Endothelial cell of umbilical vein (primary cell): Measurements from ENCODE around the gene ELK3. TPM values are rescaled to one million over a fixed set of nuclear protein-coding genes. Genes with fewer than 3 reads are reported as not detected.

Experiments
- BruUV-seq: library from RNA; stranded (reverse); fragments of 400-500 nt; replicated peaks from 2 replicates; lab custom pipeline; 2021; lab: Mats Ljungman, UMichigan
- CTCF ChIA-PET: fragments of 300-600, 350-600 bp; sonication (Branson Sonifier 250); formaldehyde crosslinking; loops from one replicate; lab custom pipeline; 2021; ENCODE audit warnings: antibody characterized with exemption, inconsistent platforms; lab: Charles Lee
- POLR2A ChIA-PET: fragments of 300-600, 350-600 bp; sonication (Branson Sonifier 250); formaldehyde crosslinking; loops from one replicate; lab custom pipeline; 2021; ENCODE audit warnings: antibody characterized with exemption, inconsistent platforms; lab: Charles Lee
- DNase-seq: peaks from one replicate; pipeline ENCODE4 v3.0.0-alpha.2; 2011; ENCODE audit warnings: low read depth, low spot score
- FAIRE-seq: peaks from 2 replicates; lab custom pipeline; 2011; peaks lifted over from hg19 to GRCh38; lab: Jason Lieb, UNC
- H2AFZ ChIP-seq: 2 replicates; pipeline ENCODE4 v1.6.0; 2012; ENCODE audit warnings: low read depth, low read length, control low read depth, inconsistent platforms
- H3K27ac ChIP-seq: 2 replicates; pipeline ENCODE4 v1.5.1; 2011; ENCODE audit warnings: low read depth, mild to moderate bottlenecking, control low read depth, low read length, moderate library complexity; ENCODE audit not compliant: insufficient read depth
- H3K27me3 ChIP-seq, 2 experiments: 2 replicates each; pipeline versions ENCODE4 v1.6.0 to v1.6.1; 2011; ENCODE audit warnings: low read length in 2 of 2, mixed read lengths in 1 of 2; ENCODE audit not compliant: control insufficient read depth in 2 of 2, insufficient read depth in 2 of 2
- H3K36me3 ChIP-seq, 2 experiments: 2 replicates in 1 of 2; 3 replicates in 1 of 2; pipeline ENCODE4 v1.5.1; 2011; ENCODE audit warnings: low read length in 2 of 2, mild to moderate bottlenecking in 1 of 2, moderate library complexity in 1 of 2; ENCODE audit not compliant: control insufficient read depth in 2 of 2, insufficient read depth in 2 of 2; ENCODE audit errors: extremely low read depth in 1 of 2
- H3K4me1 ChIP-seq: 3 replicates; pipeline ENCODE4 v1.5.1; 2011; ENCODE audit warnings: mild to moderate bottlenecking, low read length; ENCODE audit not compliant: control insufficient read depth, insufficient read depth; ENCODE audit errors: extremely low read depth
- H3K4me2 ChIP-seq: 2 replicates; pipeline ENCODE4 v1.6.1; 2011; ENCODE audit warnings: low read length, control low read depth, mixed read lengths; ENCODE audit not compliant: insufficient read depth
- H3K4me3 ChIP-seq, 3 experiments: fragments of 200-600 bp in 1 of 3; sonication (generic), shearing (Covaris generic) in 1 of 3; replicated peaks in 1 of 3; 2 replicates each; pipeline ENCODE4 v1.5.1; 2011 to 2016; ENCODE audit warnings: control low read depth in 3 of 3, low read length in 3 of 3, mild to moderate bottlenecking in 2 of 3, inconsistent platforms in 1 of 3, low read depth in 1 of 3, moderate library complexity in 1 of 3; ENCODE audit not compliant: insufficient read depth in 1 of 3
- H3K79me2 ChIP-seq: 2 replicates; pipeline ENCODE4 v1.6.0; 2012; ENCODE audit warnings: low read length, inconsistent platforms; ENCODE audit not compliant: control insufficient read depth, insufficient read depth
- H3K9ac ChIP-seq: replicated peaks from 2 replicates; pipeline ENCODE3; 2011; ENCODE audit warnings: low read length, control low read depth; ENCODE audit not compliant: insufficient read depth; ENCODE audit errors: extremely low read depth
- H3K9me1 ChIP-seq: replicated peaks from 3 replicates; pipeline ENCODE4 v1.6.0; 2011; ENCODE audit warnings: mild to moderate bottlenecking, low read length; ENCODE audit not compliant: control insufficient read depth, insufficient read depth; ENCODE audit errors: extremely low read depth
- H3K9me3 ChIP-seq: replicated peaks from 2 replicates; pipeline ENCODE4 v1.5.1; 2012; ENCODE audit warnings: low read length, inconsistent platforms; ENCODE audit not compliant: control insufficient read depth, insufficient read depth
- H4K20me1 ChIP-seq: replicated peaks from 2 replicates; pipeline ENCODE3; 2011; ENCODE audit warnings: mild to moderate bottlenecking, low read length; ENCODE audit not compliant: control insufficient read depth, insufficient read depth; ENCODE audit errors: extremely low read depth
- CTCF ChIP-seq, 2 donors: IDR thresholded peaks; 1 replicate in 1 of 2; 2 replicates in 1 of 2; pipeline ENCODE4 v1.5.1; 2011; ENCODE audit warnings: low read length in 2 of 2, mild to moderate bottlenecking in 2 of 2, moderate library complexity in 2 of 2, control low read depth in 1 of 2, inconsistent platforms in 1 of 2, low read depth in 1 of 2; ENCODE audit not compliant: insufficient read depth in 1 of 2; ENCODE audit errors: extremely low read depth in 1 of 2
- EZH2 ChIP-seq: IDR thresholded peaks from 2 replicates; pipeline ENCODE4 v1.6.1; 2012; ENCODE audit warnings: borderline replicate concordance, low read depth, mild to moderate bottlenecking, moderate library complexity, low read length, inconsistent platforms; ENCODE audit not compliant: severe bottlenecking
- FOS ChIP-seq: IDR thresholded peaks from 2 replicates; pipeline ENCODE4 v1.6.1; 2011; ENCODE audit warnings: mild to moderate bottlenecking, low read length, moderate library complexity, borderline replicate concordance; ENCODE audit not compliant: insufficient read depth
- GATA2 ChIP-seq: IDR thresholded peaks from 2 replicates; pipeline ENCODE4 v1.7.0; 2011; ENCODE audit warnings: low read depth, mild to moderate bottlenecking, moderate library complexity, mixed read lengths, low read length; ENCODE audit not compliant: insufficient read length, insufficient read depth
- JUN ChIP-seq: IDR thresholded peaks from 2 replicates; pipeline ENCODE4 v1.6.1; 2011; ENCODE audit warnings: borderline replicate concordance, low read depth; ENCODE audit not compliant: insufficient read length, insufficient read depth
- MYC ChIP-seq: IDR thresholded peaks from one replicate; pipeline ENCODE4 v1.6.1; 2011; ENCODE audit warnings: mild to moderate bottlenecking, low read depth, low read length
- POLR2A ChIP-seq: IDR thresholded peaks from 2 replicates; pipeline ENCODE4 v1.6.1; 2012; ENCODE audit warnings: low read depth, mild to moderate bottlenecking, control low read depth, low read length
- POLR2AphosphoS5 ChIP-seq: IDR thresholded peaks from 2 replicates; pipeline ENCODE4 v1.6.1; 2012; ENCODE audit warnings: low read depth, mild to moderate bottlenecking, control low read depth, low read length, moderate library complexity; ENCODE audit not compliant: insufficient read depth
- dilution Hi-C: fragments of 300-500 bp; cut with MboI; formaldehyde crosslinking; loops from one replicate; pipeline ENCODE4 v1.15.0; 2019; ENCODE audit warnings: low sequenced_read_pairs; ENCODE audit not compliant: extremely low pct_ligation_motif_present
- intact Hi-C: fragments of 100-400 bp; cut with micrococcal nuclease; formaldehyde crosslinking; loops from one replicate; pipeline ENCODE4 v1.10.0; 2022
- polyA plus RNA-seq, 4 experiments: library from polyadenylated mRNA; depleted of rRNA in 3 of 4; stranded (reverse) in 3 of 4; unstranded in 1 of 4; fragments of >200 nt; gene quantifications; 2 replicates each; pipeline versions ENCODE4 v1.2.1 to v1.2.3, GENCODE V29; 2011 to 2012; ENCODE audit warnings: missing spikeins in 1 of 4
- total RNA-seq: library from RNA; stranded (reverse); gene quantifications from 2 replicates; pipeline ENCODE4 v1.2.3, GENCODE V29; 2021
- TF ChIP-seq, protein P1 (sequence below): IDR thresholded peaks from 2 replicates; pipeline ENCODE4 v1.6.1; 2011; ENCODE audit not compliant: insufficient read depth, insufficient read length

Gene ELK3
- total and polyA plus RNA-seq, 2 donors (not counting 3 experiments of a cell fraction or from before 2014, with no cell fraction given) = 64.8 to 132 TPM

GRCh38 chr12:96221391-96221790 lies 27.2 kb downstream of the ELK3 start:
- H3K79me2 ChIP-seq = peaks cover 84% of the 10 kb centered on the region
- BruUV-seq = no TSS peak
- H3K4me2 ChIP-seq = no peak overlapping the region
- H4K20me1 ChIP-seq = no peaks in the 10 kb centered on the region
- peaks cover 26 to 35% of the 10 kb centered on the region in 2 experiments for H3K36me3 ChIP-seq
- intact Hi-C loops = loop anchor here (10.0 kb wide), 1 partner anchor 587 kb away; no protein-coding TSS in a partner anchor
- ChIA-PET POLR2A (no interaction called here), CTCF (no interaction called here)
- H3K27me3 ChIP-seq = no peaks in the 10 kb centered on the region
- TF ChIP-seq EZH2 (no peak), POLR2AphosphoS5 (no peak), GATA2 (no peak), CTCF (IDR thresholded peaks at IDR 0.05; ENCODE audit: extremely low read depth in 1 of 2, insufficient read depth in 1 of 2, low read depth in 1 of 2, low read length in 2 of 2) (no peak), MYC (no peak), POLR2A (no peak), JUN (no peak), FOS (no peak)
- TF ChIP-seq, protein P1, sequence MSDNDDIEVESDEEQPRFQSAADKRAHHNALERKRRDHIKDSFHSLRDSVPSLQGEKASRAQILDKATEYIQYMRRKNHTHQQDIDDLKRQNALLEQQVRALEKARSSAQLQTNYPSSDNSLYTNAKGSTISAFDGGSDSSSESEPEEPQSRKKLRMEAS = no peak
- dilution Hi-C loops = no loop called here
- no peaks in the 10 kb centered on the region for H3K9me1 ChIP-seq
- H3K27ac ChIP-seq = peak overlapping the region; percentile 90
- no peak overlapping the region for H3K4me3 ChIP-seq
- no peak overlapping the region for H2AFZ ChIP-seq
- no peak for DNase-seq
- no peaks in the 10 kb centered on the region for H3K9me3 ChIP-seq
- peaks cover 87% of the 10 kb centered on the region for H3K4me1 ChIP-seq
- no peak overlapping the region for H3K9ac ChIP-seq
- FAIRE-seq = no peak
